ENCODE data around the gene TANGO6.

GRCh38 chr16:68825427-68825826 lies 17.9 kb upstream of the TANGO6 start:
- TF ChIP-seq YY1 (IDR thresholded peaks at IDR 0.05; ENCODE audit: insufficient read depth, insufficient read length), result no peak
- TF ChIP-seq ZNF274 (IDR thresholded peaks at IDR 0.05; ENCODE audit: low read depth, low read length), result no peak

Data from NT2/D1 (cell line).